Progenitor cell of endocrine pancreas (in vitro differentiated cells): Measurements from ENCODE around the gene INAVA. TPM values are rescaled to one million over a fixed set of nuclear protein-coding genes. Genes with fewer than 3 reads are reported as not detected.

ENCODE experiments used
- DNase-seq: peaks from one replicate; pipeline ENCODE4 v3.0.0; 2021; ENCODE audit warnings: low spot score; ENCODE audit not compliant: unreplicated experiment
- H3K27ac Mint-ChIP-seq: 2 replicates; pipeline ENCODE4 v1.8.0; 2021; ENCODE audit warnings: mild to moderate bottlenecking, moderate library complexity, mixed read lengths
- H3K27me3 Mint-ChIP-seq: 2 replicates; pipeline ENCODE4 v1.8.0; 2021; ENCODE audit warnings: mixed read lengths
- H3K36me3 Mint-ChIP-seq: 2 replicates; pipeline ENCODE4 v1.8.0; 2022; ENCODE audit warnings: mixed read lengths; ENCODE audit not compliant: insufficient read depth
- H3K4me1 Mint-ChIP-seq: 2 replicates; pipeline ENCODE4 v1.8.0; 2021; ENCODE audit warnings: low read depth, mixed read lengths
- H3K4me3 Mint-ChIP-seq: 2 replicates; pipeline ENCODE4 v1.8.0; 2021; ENCODE audit warnings: low read depth, mild to moderate bottlenecking, moderate library complexity, mixed read lengths
- H3K9me3 Mint-ChIP-seq: 2 replicates; pipeline ENCODE4 v1.8.0; 2021; ENCODE audit warnings: low read depth, mixed read lengths
- CTCF ChIP-seq: fragments of 200-600 bp; sonication (generic); IDR thresholded peaks from one replicate; pipeline ENCODE4 v1.5.0; 2021; ENCODE audit warnings: antibody characterized with exemption, mild to moderate bottlenecking; ENCODE audit not compliant: unreplicated experiment
- total RNA-seq: library from RNA; stranded (reverse); gene quantifications from 2 replicates; pipeline ENCODE4 v1.2.1, GENCODE V29; 2021

Gene INAVA
- total RNA-seq, 1 donor from 2014 or later, result 84.2 TPM

GRCh38 chr1:200873116-200873670, 21.5 kb upstream of the INAVA start:
- no peak for TF ChIP-seq CTCF
- H3K9me3 Mint-ChIP-seq, result no peaks in the 10 kb centered on the region

GRCh38 chr1:200873671-200874397, 20.9 kb upstream of the INAVA start:
- DNase-seq, result no peak
- TF ChIP-seq CTCF, result no peak
- Mint-ChIP-seq H3K27me3 (peaks cover 25% of the 10 kb centered on the region), H3K9me3 (no peaks in the 10 kb centered on the region), H3K4me3 (no peak overlapping the region), H3K4me1 (no peaks in the 10 kb centered on the region), H3K36me3 (no peaks in the 10 kb centered on the region), H3K27ac (no peak overlapping the region)

More at GRCh38 chr1:200873116-200873670, 21.5 kb upstream of the INAVA start:
- Mint-ChIP-seq H3K4me3 (no peak overlapping the region), H3K36me3 (no peaks in the 10 kb centered on the region), H3K4me1 (no peaks in the 10 kb centered on the region), H3K27ac (no peak overlapping the region), H3K27me3 (peaks cover 25% of the 10 kb centered on the region)
- no peak for DNase-seq

- peaks cover 25% of the 10 kb centered on the region for H3K27me3 Mint-ChIP-seq
- no peak overlapping the region for H3K27ac Mint-ChIP-seq
- no peak for TF ChIP-seq CTCF
- H3K4me1 Mint-ChIP-seq, result no peaks in the 10 kb centered on the region
- no peak for DNase-seq
- H3K36me3 Mint-ChIP-seq, result no peaks in the 10 kb centered on the region
- H3K9me3 Mint-ChIP-seq, result no peaks in the 10 kb centered on the region
- no peak overlapping the region for H3K4me3 Mint-ChIP-seq
These were observed 20.0 kb upstream of the INAVA start for GRCh38 chr1:200874694-200875093.

- no peaks in the 10 kb centered on the region for H3K4me1 Mint-ChIP-seq
- TF ChIP-seq CTCF, result no peak
These were observed 19.3 kb upstream of the INAVA start for GRCh38 chr1:200875416-200875815.

GRCh38 chr1:200877010-200877409, 17.7 kb upstream of the INAVA start:
- TF ChIP-seq CTCF, result no peak
- no peaks in the 10 kb centered on the region for H3K9me3 Mint-ChIP-seq
- no peak overlapping the region for H3K4me3 Mint-ChIP-seq
- no peaks in the 10 kb centered on the region for H3K36me3 Mint-ChIP-seq
- H3K27me3 Mint-ChIP-seq, result peaks cover 14% of the 10 kb centered on the region
- DNase-seq, result no peak
- H3K4me1 Mint-ChIP-seq, result no peaks in the 10 kb centered on the region
- no peak overlapping the region for H3K27ac Mint-ChIP-seq

More at GRCh38 chr1:200875416-200875815, 19.3 kb upstream of the INAVA start:
- Mint-ChIP-seq H3K9me3 (no peaks in the 10 kb centered on the region), H3K27ac (no peak overlapping the region), H3K27me3 (peaks cover 25% of the 10 kb centered on the region), H3K4me3 (no peak overlapping the region), H3K36me3 (no peaks in the 10 kb centered on the region)
- no peak for DNase-seq
